GM13977 (cell line): ENCODE measurements around the gene IL18R1.

Experiments used
- DNase-seq: peaks from one replicate; pipeline ENCODE4 v3.0.0; 2012; ENCODE audit warnings: low spot score
- in situ Hi-C: fragments of 300-500 bp; cut with MboI; formaldehyde crosslinking; loops from one replicate; pipeline ENCODE4 v1.12.0; 2022; ENCODE audit warnings: low sequenced_read_pairs, low pct_unique_long_range_greater_than_20kb, mixed read lengths, inconsistent platforms; ENCODE audit not compliant: unreplicated experiment
- TF ChIP-seq, protein P1 (sequence below): IDR thresholded peaks from 2 replicates; pipeline ENCODE4 v1.5.1; 2012; ENCODE audit warnings: mild to moderate bottlenecking, control low read depth; ENCODE audit not compliant: insufficient read depth; ENCODE audit errors: extremely low read depth, missing control alignments

Gene IL18R1, protein sequence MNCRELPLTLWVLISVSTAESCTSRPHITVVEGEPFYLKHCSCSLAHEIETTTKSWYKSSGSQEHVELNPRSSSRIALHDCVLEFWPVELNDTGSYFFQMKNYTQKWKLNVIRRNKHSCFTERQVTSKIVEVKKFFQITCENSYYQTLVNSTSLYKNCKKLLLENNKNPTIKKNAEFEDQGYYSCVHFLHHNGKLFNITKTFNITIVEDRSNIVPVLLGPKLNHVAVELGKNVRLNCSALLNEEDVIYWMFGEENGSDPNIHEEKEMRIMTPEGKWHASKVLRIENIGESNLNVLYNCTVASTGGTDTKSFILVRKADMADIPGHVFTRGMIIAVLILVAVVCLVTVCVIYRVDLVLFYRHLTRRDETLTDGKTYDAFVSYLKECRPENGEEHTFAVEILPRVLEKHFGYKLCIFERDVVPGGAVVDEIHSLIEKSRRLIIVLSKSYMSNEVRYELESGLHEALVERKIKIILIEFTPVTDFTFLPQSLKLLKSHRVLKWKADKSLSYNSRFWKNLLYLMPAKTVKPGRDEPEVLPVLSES

DNA sequence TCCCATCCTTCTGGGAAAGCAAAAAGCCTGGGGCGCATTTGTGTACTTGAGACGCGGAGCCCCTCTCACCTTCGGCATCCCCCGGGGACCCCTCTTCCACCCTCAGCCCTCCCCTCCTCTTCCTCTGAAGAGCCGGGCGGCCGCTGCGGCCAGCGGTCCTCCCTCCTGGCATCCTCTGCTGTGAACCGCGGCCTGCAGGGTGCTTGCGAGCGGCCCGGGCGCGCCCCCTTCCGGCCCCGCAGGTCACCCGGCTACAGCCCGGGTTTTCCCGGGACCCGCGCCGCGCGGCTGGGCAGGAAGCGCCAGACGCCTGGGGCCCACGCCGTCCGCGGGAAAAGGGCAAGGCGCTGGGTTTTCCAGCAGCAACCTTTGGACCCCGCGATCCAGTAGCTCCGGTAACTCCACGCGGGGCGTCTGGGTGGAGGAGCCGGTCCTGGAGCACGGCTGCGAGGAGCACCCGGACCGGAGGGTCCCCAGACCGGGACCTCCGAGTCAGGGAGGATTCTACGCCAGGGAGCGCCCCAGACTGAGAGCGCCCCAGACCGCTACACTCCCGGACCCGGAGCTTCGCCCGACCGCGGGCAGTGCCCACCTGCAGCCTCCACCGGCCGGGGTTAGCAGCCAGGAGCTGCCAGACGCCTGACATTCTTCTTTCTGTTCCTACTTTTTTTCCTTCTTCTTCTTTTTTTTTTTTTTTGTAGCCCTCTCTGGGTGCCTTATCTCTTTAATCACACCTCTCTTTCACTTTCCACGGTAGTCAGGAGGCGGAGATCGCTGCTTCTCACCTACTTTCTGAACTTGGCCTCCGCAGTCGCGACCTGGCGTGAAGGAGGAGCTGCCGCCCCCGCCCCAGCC, at the start of gene IL18R1:
Gene IL18R1, plus strand, starts transcription at position 271 of the 855 bp plus-strand sequence. CDS start 6,865 bp downstream, outside the sequence.
- TF ChIP-seq, protein P1, sequence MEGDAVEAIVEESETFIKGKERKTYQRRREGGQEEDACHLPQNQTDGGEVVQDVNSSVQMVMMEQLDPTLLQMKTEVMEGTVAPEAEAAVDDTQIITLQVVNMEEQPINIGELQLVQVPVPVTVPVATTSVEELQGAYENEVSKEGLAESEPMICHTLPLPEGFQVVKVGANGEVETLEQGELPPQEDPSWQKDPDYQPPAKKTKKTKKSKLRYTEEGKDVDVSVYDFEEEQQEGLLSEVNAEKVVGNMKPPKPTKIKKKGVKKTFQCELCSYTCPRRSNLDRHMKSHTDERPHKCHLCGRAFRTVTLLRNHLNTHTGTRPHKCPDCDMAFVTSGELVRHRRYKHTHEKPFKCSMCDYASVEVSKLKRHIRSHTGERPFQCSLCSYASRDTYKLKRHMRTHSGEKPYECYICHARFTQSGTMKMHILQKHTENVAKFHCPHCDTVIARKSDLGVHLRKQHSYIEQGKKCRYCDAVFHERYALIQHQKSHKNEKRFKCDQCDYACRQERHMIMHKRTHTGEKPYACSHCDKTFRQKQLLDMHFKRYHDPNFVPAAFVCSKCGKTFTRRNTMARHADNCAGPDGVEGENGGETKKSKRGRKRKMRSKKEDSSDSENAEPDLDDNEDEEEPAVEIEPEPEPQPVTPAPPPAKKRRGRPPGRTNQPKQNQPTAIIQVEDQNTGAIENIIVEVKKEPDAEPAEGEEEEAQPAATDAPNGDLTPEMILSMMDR, result peak; percentile 93
- in situ Hi-C loops, result no loop called here
- peak; percentile 77 for DNase-seq

DNA sequence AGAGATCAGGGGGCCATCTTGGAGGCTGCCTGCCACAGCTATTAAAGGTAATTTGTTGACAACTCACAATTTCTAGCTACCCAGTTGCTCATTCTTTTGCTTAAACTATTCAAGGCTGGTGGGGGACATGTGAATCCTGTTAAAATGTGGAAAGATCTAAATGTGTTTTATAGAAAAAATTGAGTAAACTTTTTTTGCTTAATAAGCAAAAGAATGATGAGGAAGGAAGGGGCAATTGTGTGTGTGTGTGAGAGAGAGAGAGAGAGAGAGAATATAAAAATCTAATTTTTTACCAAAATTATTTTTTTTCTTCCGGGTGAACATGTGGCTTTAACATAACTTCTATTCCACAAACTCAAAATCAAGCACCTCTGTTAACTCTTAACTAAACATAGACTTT, 49.5 kb upstream of the IL18R1 start:
- TF ChIP-seq, protein P1, result no peak
- no peak for DNase-seq
- in situ Hi-C loops, result loop anchor here (25.0 kb wide), 2 partner anchors 94 to 131 kb away; no protein-coding TSS in a partner anchor

DNA sequence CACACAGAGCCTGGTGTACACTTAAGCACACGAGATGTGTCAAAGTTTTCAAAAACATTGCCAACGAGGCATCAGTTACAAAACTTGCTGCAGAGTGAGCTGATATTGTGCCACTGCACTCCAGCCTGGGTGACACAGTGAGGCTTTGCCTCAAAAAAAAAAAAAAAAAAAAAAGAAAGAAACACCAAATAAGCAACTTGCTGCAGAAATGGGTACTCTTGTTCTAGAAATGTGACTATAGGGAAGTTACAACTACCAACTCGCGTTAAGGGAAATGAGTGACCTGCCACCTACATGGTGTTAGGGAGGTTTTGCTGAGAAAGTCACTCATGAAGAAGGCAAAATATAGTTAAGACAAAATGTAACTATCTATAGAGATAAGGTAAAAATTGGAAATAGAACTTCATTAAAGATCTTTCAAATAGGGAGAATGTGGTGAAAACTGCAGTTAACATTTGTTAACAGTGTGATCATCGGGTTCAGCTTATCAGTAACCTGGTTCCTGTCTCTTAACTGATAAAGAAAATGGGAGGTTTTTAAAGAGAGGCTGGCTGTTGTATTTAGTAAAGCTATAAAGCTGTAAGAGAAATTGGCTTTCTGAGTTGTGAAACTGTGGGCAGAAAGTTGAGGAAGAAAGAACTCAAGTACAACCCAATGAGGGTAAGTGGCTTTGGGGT, 44.5 kb upstream of the IL18R1 start, which contains the start of gene IL1RL1:
Gene IL1RL1, plus strand, starts transcription at position 600 of the 677 bp plus-strand sequence. CDS start 26,702 bp downstream, outside the sequence.
- DNase-seq, result no peak
- in situ Hi-C loops, result loop anchor here (25.0 kb wide), 2 partner anchors 99 to 126 kb away; no protein-coding TSS in a partner anchor
- TF ChIP-seq, protein P1, result no peak

DNA sequence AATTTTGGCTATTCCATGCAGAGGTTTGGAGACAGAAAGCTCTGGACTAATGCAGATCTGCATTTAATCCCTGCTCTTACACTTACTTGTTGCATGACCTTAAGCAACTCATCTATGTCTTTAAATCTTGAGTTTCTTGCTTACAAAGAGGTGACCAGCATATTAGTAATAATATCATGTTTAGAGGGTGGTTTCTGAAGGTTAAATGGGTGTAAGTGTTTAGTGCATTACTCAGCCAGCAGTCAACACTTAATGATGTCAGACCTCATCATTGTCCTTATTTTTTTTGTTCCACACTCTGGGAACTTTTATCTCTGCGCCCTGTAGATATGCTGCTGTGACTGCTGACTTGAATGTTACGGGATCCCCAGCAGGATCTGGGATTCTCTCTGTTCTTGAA, 42.6 kb upstream of the IL18R1 start:
- in situ Hi-C loops, result loop anchor here (25.0 kb wide), 2 partner anchors 101 to 124 kb away; no protein-coding TSS in a partner anchor
- no peak for DNase-seq
- TF ChIP-seq, protein P1, result no peak

DNA sequence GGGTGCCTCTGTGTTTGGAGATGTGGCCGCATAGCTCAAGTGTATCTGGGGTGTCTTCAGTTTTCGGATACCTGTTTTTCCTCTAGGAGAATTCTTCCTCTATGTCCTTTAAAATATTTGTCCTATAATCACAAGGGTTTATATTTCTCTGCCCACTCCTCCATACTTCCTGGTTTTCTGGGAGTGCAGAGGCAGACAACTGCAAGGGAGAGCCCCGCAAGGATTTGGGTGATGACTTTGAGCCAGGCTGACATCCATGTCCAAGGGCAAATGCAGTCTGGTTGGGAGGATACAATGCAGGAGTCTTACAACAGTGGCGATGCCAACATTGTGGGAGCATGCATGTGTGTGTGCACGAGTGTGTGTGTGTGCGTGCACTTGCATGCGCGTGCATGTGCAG, 42.1 kb upstream of the IL18R1 start:
- TF ChIP-seq, protein P1, result no peak
- no peak for DNase-seq
- in situ Hi-C loops, result loop anchor here (25.0 kb wide), 2 partner anchors 101 to 124 kb away; no protein-coding TSS in a partner anchor

DNA sequence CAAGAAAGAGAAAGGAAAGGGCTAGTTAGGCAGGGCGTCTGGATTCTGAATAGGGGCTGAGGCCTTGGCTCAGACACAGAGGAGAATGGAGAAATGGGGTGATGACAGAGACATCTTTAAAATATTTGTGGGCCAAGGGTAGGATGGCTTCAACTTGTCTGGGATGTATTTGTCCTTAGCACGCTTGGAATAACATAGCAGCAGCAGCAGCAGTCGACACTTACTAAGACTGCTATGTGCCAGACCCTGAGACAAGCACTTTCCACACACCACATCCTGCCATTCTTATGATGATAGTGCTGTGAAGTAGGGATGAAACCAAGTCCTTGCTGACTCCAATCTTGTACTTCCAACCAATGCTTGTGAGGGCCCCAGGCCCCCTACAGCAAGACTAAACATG, 41.6 kb upstream of the IL18R1 start:
- no peak for DNase-seq
- in situ Hi-C loops, result loop anchor here (25.0 kb wide), 2 partner anchors 102 to 123 kb away; no protein-coding TSS in a partner anchor
- TF ChIP-seq, protein P1, result no peak
